Testis (tissue), 2 donors: Measurements from ENCODE around the gene GOLPH3.

Source experiments
- POLR2A ChIP-seq: fragments of 450-650 bp; IDR thresholded peaks from one replicate; pipeline ENCODE4 v1.6.1; 2017; ENCODE audit warnings: antibody characterized with exemption, mild to moderate bottlenecking, moderate library complexity
- TF ChIP-seq, protein P1 (sequence below), 3 experiments: fragments of 450-650 bp in 2 of 3; fragments of 200-600 bp in 1 of 3; sonication (generic) in 1 of 3; IDR thresholded peaks; one replicate each; pipeline ENCODE4 v1.5.1; 2016 to 2019; ENCODE audit warnings: antibody characterized with exemption in 3 of 3, mild to moderate bottlenecking in 2 of 3, moderate library complexity in 1 of 3

DNA sequence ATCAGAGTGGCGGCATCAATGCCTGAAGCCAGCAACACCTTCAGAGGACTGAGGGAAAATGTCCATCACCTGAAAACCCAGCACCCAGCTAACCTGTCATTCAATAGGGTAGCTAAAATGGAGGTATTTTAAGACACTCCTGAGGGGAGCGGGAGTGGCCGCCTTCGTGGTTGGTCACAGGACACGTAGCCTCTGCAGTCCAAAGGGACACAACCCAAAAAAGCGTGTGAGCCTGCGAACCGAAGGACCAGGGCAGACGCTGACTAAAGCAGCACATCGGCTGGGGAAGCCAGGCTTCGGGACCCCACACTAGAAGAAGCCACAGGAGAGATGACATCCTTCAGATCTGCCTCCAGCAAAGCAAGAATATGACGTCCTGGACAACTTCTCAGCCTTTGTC, 70.6 kb downstream of the GOLPH3 start:
- TF ChIP-seq, protein P1, sequence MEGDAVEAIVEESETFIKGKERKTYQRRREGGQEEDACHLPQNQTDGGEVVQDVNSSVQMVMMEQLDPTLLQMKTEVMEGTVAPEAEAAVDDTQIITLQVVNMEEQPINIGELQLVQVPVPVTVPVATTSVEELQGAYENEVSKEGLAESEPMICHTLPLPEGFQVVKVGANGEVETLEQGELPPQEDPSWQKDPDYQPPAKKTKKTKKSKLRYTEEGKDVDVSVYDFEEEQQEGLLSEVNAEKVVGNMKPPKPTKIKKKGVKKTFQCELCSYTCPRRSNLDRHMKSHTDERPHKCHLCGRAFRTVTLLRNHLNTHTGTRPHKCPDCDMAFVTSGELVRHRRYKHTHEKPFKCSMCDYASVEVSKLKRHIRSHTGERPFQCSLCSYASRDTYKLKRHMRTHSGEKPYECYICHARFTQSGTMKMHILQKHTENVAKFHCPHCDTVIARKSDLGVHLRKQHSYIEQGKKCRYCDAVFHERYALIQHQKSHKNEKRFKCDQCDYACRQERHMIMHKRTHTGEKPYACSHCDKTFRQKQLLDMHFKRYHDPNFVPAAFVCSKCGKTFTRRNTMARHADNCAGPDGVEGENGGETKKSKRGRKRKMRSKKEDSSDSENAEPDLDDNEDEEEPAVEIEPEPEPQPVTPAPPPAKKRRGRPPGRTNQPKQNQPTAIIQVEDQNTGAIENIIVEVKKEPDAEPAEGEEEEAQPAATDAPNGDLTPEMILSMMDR (IDR thresholded peaks at IDR 0.05): no peak
- no peak for TF ChIP-seq POLR2A
